ENCODE data around the gene PHACTR1.

DNA sequence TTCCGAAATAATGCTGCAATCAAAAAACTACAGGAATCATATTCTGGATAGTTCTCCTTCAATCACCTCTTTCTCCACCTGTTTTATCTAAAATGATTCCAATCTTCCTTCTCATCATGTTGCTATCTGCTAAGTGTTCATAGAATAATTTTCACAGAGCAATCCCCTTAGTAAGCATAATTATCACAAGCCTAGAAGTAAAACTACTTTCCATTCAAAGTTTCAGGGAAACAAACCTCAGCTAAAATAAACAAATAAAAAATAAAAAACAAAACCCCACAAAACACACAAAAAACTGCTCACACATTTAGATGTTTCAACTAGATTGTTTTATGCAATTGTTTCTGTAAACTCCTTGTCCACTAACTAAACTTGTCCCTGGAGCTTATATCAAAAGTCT lies 291.2 kb downstream of the PHACTR1 start:
- TF ChIP-seq SMAD4 (CRISPR knock-in tag; IDR thresholded peaks at IDR 0.05) (no peak), ESRRA (CRISPR knock-in tag; IDR thresholded peaks at IDR 0.05; ENCODE audit: borderline replicate concordance) (no peak), CREM (CRISPR knock-in tag; IDR thresholded peaks at IDR 0.05) (no peak)
- TF ChIP-seq, protein P1, sequence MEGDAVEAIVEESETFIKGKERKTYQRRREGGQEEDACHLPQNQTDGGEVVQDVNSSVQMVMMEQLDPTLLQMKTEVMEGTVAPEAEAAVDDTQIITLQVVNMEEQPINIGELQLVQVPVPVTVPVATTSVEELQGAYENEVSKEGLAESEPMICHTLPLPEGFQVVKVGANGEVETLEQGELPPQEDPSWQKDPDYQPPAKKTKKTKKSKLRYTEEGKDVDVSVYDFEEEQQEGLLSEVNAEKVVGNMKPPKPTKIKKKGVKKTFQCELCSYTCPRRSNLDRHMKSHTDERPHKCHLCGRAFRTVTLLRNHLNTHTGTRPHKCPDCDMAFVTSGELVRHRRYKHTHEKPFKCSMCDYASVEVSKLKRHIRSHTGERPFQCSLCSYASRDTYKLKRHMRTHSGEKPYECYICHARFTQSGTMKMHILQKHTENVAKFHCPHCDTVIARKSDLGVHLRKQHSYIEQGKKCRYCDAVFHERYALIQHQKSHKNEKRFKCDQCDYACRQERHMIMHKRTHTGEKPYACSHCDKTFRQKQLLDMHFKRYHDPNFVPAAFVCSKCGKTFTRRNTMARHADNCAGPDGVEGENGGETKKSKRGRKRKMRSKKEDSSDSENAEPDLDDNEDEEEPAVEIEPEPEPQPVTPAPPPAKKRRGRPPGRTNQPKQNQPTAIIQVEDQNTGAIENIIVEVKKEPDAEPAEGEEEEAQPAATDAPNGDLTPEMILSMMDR (IDR thresholded peaks at IDR 0.05), result no peak

Measured in WTC11 (cell line).